ENCODE results near the gene GHRH.
A peak's percentile ranks its signal among the peaks of the same experiment; 100 is the strongest.

The GHRH gene

GRCh38 chr20:37261714-37262113 is at the start of gene GHRH:
Gene GHRH, minus strand, starts transcription at chr20:37261814. Its CDS starts 4,925 bp downstream, at chr20:37256889.
- no peak for DNase-seq

GRCh38 chr20:37310951-37311350 is 49.3 kb upstream of the GHRH start:
- no peak for DNase-seq

GRCh38 chr20:37309936-37310590 is 48.4 kb upstream of the GHRH start:
- no peak for DNase-seq

GRCh38 chr20:37309290-37309689 is 47.7 kb upstream of the GHRH start:
- no peak for DNase-seq

- no peak for DNase-seq
Observed at GRCh38 chr20:37308086-37309050, 46.8 kb upstream of the GHRH start.

- no peak for DNase-seq
Observed at GRCh38 chr20:37305839-37306238, 44.2 kb upstream of the GHRH start.

- no peak for DNase-seq
Observed at GRCh38 chr20:37305079-37305478, 43.5 kb upstream of the GHRH start.

- peak; percentile 61 for DNase-seq
Observed at GRCh38 chr20:37303637-37304036, 42.0 kb upstream of the GHRH start.

- no peak for DNase-seq
Observed at GRCh38 chr20:37302981-37303380, 41.4 kb upstream of the GHRH start.

- no peak for DNase-seq
Observed at GRCh38 chr20:37301558-37301957, 39.9 kb upstream of the GHRH start.

GRCh38 chr20:37301120-37301519 is 39.5 kb upstream of the GHRH start:
- no peak for DNase-seq

- DNase-seq = no peak
Observed at GRCh38 chr20:37299718-37300528, 38.3 kb upstream of the GHRH start.

GRCh38 chr20:37298190-37298939 is 36.8 kb upstream of the GHRH start:
- DNase-seq = no peak

- DNase-seq = no peak
Observed at GRCh38 chr20:37297066-37297736, 35.6 kb upstream of the GHRH start.

GRCh38 chr20:37296371-37296770 is 34.8 kb upstream of the GHRH start:
- DNase-seq = no peak

- peak; percentile 89 for DNase-seq
Observed at GRCh38 chr20:37295595-37295994, 34.0 kb upstream of the GHRH start.

GRCh38 chr20:37295001-37295400 is 33.4 kb upstream of the GHRH start:
- no peak for DNase-seq

GRCh38 chr20:37294262-37294981 is 32.8 kb upstream of the GHRH start:
- no peak for DNase-seq

- no peak for DNase-seq
Observed at GRCh38 chr20:37293301-37293943, 31.8 kb upstream of the GHRH start.

- DNase-seq = no peak
Observed at GRCh38 chr20:37291724-37292126, 30.1 kb upstream of the GHRH start.

Measured in NCI-H1105 (cell line).